ENCODE measurements around the gene NOTCH4. TPM values are rescaled to one million over a fixed set of nuclear protein-coding genes. Genes with fewer than 3 reads are reported as not detected.

NOTCH4 gene
- total and polyA plus RNA-seq, 9 of the 15 experiments (the other 6 are each of a cell fraction or from before 2014, with no cell fraction given) = 0.24 to 4.3 (median 1.7) TPM

GRCh38 chr6:32168807-32169591 is 54.9 kb downstream of the NOTCH4 start (continued):
- TF ChIP-seq, protein P1, sequence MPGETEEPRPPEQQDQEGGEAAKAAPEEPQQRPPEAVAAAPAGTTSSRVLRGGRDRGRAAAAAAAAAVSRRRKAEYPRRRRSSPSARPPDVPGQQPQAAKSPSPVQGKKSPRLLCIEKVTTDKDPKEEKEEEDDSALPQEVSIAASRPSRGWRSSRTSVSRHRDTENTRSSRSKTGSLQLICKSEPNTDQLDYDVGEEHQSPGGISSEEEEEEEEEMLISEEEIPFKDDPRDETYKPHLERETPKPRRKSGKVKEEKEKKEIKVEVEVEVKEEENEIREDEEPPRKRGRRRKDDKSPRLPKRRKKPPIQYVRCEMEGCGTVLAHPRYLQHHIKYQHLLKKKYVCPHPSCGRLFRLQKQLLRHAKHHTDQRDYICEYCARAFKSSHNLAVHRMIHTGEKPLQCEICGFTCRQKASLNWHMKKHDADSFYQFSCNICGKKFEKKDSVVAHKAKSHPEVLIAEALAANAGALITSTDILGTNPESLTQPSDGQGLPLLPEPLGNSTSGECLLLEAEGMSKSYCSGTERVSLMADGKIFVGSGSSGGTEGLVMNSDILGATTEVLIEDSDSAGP (CRISPR knock-in tag; IDR thresholded peaks at IDR 0.05) = no peak
- TF ChIP-seq FIP1L1 (IDR thresholded peaks at IDR 0.05; ENCODE audit: low read depth, low read length, poor library complexity, severe bottlenecking) (no peak), TEAD2 (tag; IDR thresholded peaks at IDR 0.05) (no peak), GTF2F1 (IDR thresholded peaks at IDR 0.05; ENCODE audit: low read depth, low read length) (no peak), CREB1 (IDR thresholded peaks at IDR 0.05) (no peak; the same call in 1 of the 2 replicates), CREB1 (CRISPR knock-in tag; IDR thresholded peaks at IDR 0.05) (no peak), BHLHE40 (IDR thresholded peaks at IDR 0.05; ENCODE audit: low read length) (no peak), ZFX (CRISPR knock-in tag; IDR thresholded peaks at IDR 0.05) (no peak), TEAD4 (IDR thresholded peaks at IDR 0.05; ENCODE audit: low read length) (no peak; the same call in 1 of the 2 replicates), TEAD4 (CRISPR knock-in tag; IDR thresholded peaks at IDR 0.05; ENCODE audit: borderline replicate concordance) (no peak), ZNF143 (CRISPR knock-in tag; IDR thresholded peaks at IDR 0.05) (no peak), SMARCE1 (IDR thresholded peaks at IDR 0.05) (peak; percentile 77; the same call in 1 of the 2 replicates), ZNF217 (CRISPR knock-in tag; IDR thresholded peaks at IDR 0.05) (no peak), GABPB1 (CRISPR knock-in tag; IDR thresholded peaks at IDR 0.05) (no peak), ZNF79 (CRISPR knock-in tag; IDR thresholded peaks at IDR 0.05; ENCODE audit: low read depth) (no peak), NEUROD1 (IDR thresholded peaks at IDR 0.05; ENCODE audit: borderline replicate concordance, low read depth, low read length, partially characterized antibody) (no peak), CSDE1 (IDR thresholded peaks at IDR 0.05) (no peak), TBL1XR1 (IDR thresholded peaks at IDR 0.05; ENCODE audit: low read length in 2 of 2) (0 out of 4 replicates have a peak, but pooled peaks of 1 of the 2 experiments have one; percentile 3), RCOR1 (IDR thresholded peaks at IDR 0.05; ENCODE audit: borderline replicate concordance in 1 of 2, low read depth in 2 of 2, low read length in 2 of 2) (peak in 1 of 2 experiments; percentile 45; a peak in 1 of 4 replicates), CBX1 (IDR thresholded peaks at IDR 0.05; ENCODE audit: low read depth) (no peak), ZNF780A (CRISPR knock-in tag; IDR thresholded peaks at IDR 0.05) (no peak), MCM3 (IDR thresholded peaks at IDR 0.05) (no peak), PTTG1 (tag; IDR thresholded peaks at IDR 0.05; ENCODE audit: low read depth) (no peak), HNRNPL (IDR thresholded peaks at IDR 0.05; ENCODE audit: low read depth, low read length) (no peak), ZNF77 (CRISPR knock-in tag; IDR thresholded peaks at IDR 0.05) (no peak)
- TF ChIP-seq, protein P2, sequence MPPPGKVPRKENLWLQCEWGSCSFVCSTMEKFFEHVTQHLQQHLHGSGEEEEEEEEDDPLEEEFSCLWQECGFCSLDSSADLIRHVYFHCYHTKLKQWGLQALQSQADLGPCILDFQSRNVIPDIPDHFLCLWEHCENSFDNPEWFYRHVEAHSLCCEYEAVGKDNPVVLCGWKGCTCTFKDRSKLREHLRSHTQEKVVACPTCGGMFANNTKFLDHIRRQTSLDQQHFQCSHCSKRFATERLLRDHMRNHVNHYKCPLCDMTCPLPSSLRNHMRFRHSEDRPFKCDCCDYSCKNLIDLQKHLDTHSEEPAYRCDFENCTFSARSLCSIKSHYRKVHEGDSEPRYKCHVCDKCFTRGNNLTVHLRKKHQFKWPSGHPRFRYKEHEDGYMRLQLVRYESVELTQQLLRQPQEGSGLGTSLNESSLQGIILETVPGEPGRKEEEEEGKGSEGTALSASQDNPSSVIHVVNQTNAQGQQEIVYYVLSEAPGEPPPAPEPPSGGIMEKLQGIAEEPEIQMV (tag; conservative IDR thresholded peaks at IDR 0.05; ENCODE audit: low read depth) = no peak
- TF ChIP-seq, protein P3, sequence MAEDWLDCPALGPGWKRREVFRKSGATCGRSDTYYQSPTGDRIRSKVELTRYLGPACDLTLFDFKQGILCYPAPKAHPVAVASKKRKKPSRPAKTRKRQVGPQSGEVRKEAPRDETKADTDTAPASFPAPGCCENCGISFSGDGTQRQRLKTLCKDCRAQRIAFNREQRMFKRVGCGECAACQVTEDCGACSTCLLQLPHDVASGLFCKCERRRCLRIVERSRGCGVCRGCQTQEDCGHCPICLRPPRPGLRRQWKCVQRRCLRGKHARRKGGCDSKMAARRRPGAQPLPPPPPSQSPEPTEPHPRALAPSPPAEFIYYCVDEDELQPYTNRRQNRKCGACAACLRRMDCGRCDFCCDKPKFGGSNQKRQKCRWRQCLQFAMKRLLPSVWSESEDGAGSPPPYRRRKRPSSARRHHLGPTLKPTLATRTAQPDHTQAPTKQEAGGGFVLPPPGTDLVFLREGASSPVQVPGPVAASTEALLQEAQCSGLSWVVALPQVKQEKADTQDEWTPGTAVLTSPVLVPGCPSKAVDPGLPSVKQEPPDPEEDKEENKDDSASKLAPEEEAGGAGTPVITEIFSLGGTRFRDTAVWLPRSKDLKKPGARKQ (CRISPR knock-in tag; IDR thresholded peaks at IDR 0.05) = no peak

Data from K562 (cell line).